Retinal pigment epithelial cell (primary cell): ENCODE data around the gene KAT6B.

Experiments used
- DNase-seq: peaks from one replicate; pipeline ENCODE4 v3.0.0-alpha.2; 2010; ENCODE audit warnings: low read depth
- H3K4me3 ChIP-seq: 2 replicates; pipeline ENCODE4 v1.5.1; 2011; ENCODE audit warnings: mild to moderate bottlenecking, low read length, control low read depth, moderate library complexity
- TF ChIP-seq, protein P1 (sequence below): conservative IDR thresholded peaks from 2 replicates; pipeline ENCODE4 v1.5.1; 2011; ENCODE audit warnings: low read depth, low read length, control low read depth, inconsistent platforms

KAT6B gene

DNA sequence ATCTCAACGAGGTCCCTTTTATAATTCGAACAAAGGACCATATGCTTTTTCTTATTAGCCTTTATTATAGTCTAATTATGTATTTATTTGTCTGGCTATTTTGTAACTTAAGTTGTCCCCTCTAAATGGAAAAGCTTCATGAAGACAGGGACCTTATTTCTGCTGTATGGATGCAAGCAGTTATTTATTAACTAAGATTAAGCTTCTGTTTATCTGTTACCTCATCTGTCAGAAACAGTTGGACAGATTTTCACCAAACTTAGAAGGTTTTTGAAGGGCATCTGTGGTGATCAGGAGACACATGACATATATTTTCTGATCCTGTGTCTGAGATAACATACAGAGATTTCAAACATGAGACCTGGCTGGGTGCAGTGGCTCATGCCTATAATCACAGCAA is 43.2 kb downstream of the KAT6B start:
- TF ChIP-seq, protein P1, sequence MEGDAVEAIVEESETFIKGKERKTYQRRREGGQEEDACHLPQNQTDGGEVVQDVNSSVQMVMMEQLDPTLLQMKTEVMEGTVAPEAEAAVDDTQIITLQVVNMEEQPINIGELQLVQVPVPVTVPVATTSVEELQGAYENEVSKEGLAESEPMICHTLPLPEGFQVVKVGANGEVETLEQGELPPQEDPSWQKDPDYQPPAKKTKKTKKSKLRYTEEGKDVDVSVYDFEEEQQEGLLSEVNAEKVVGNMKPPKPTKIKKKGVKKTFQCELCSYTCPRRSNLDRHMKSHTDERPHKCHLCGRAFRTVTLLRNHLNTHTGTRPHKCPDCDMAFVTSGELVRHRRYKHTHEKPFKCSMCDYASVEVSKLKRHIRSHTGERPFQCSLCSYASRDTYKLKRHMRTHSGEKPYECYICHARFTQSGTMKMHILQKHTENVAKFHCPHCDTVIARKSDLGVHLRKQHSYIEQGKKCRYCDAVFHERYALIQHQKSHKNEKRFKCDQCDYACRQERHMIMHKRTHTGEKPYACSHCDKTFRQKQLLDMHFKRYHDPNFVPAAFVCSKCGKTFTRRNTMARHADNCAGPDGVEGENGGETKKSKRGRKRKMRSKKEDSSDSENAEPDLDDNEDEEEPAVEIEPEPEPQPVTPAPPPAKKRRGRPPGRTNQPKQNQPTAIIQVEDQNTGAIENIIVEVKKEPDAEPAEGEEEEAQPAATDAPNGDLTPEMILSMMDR, result no peak
- DNase-seq, result no peak
- no peak overlapping the region for H3K4me3 ChIP-seq

- TF ChIP-seq, protein P1, result no peak
- no peak overlapping the region for H3K4me3 ChIP-seq
- DNase-seq, result no peak
These were observed 43.8 kb downstream of the KAT6B start for GRCh38 chr10:74870191-74870590.

- no peak for DNase-seq
- TF ChIP-seq, protein P1, result no peak
- H3K4me3 ChIP-seq, result no peak overlapping the region
These were observed 45.4 kb downstream of the KAT6B start for GRCh38 chr10:74871595-74872382.

- no peak for DNase-seq
These were observed 47.5 kb downstream of the KAT6B start for GRCh38 chr10:74873803-74874454.

GRCh38 chr10:74874649-74875048 is 48.2 kb downstream of the KAT6B start:
- TF ChIP-seq, protein P1, result no peak
- no peak for DNase-seq

More at GRCh38 chr10:74873803-74874454, 47.5 kb downstream of the KAT6B start:
- H3K4me3 ChIP-seq, result no peak overlapping the region
- TF ChIP-seq, protein P1, result no peak

DNA sequence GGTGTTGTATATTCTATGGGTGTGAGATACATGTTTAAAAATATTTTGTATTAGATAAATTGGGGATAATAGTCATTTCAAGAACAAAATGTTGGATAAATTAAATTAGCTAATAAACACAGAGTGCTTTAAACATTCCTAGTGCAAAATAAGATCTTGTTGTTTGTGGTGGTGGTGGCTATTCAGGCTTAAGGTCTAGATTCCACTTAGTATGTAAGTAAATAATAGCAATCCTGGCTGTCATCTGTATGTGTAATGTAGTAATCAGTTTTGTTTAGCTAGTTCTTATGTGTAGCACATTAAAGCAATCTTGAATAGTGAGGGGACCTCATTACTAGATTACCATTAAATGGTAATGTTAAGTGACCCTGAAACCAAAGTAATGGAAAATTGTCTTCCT is 48.7 kb downstream of the KAT6B start:
- no peak for DNase-seq
- TF ChIP-seq, protein P1, result no peak
- no peak overlapping the region for H3K4me3 ChIP-seq

More at GRCh38 chr10:74874649-74875048, 48.2 kb downstream of the KAT6B start:
- H3K4me3 ChIP-seq, result no peak overlapping the region
